Thyroid gland (tissue), 4 donors: Measurements from ENCODE around the gene USP49. TPM values are rescaled to one million over a fixed set of nuclear protein-coding genes. Genes with fewer than 3 reads are reported as not detected.
"Not testable (repeated sequence)": the region's sequence is repeated elsewhere in the genome, so short reads cannot be mapped to it uniquely, and the experiment has no call there.

Source experiments
- DNase-seq, 2 donors: peaks; one replicate each; pipeline ENCODE4 v3.0.0-alpha.2; 2019
- H3K27ac ChIP-seq, 3 donors: fragments of 200-600 bp; sonication (generic); 1 replicate in 2 of 3; 2 replicates in 1 of 3; pipeline ENCODE4 v1.5.1; 2016 to 2019; ENCODE audit warnings: mild to moderate bottlenecking in 1 of 3, moderate library complexity in 1 of 3
- H3K27me3 ChIP-seq: fragments of 200-600 bp; sonication (generic); one replicate; pipeline ENCODE4 v1.5.1; 2019
- H3K36me3 ChIP-seq, 2 donors: fragments of 200-600 bp; sonication (generic); one replicate each; pipeline ENCODE4 v1.5.1; 2016 to 2019
- H3K4me1 ChIP-seq, 2 donors: fragments of 200-600 bp; sonication (generic); one replicate each; pipeline ENCODE4 v1.5.1; 2017 to 2019
- H3K4me3 ChIP-seq, 3 donors: fragments of 200-600 bp; sonication (generic); replicated peaks in 1 of 3; 1 replicate in 2 of 3; 2 replicates in 1 of 3; pipeline ENCODE4 v1.5.1; 2016; ENCODE audit warnings: mild to moderate bottlenecking in 1 of 3
- H3K9me3 ChIP-seq: fragments of 200-600 bp; sonication (generic); one replicate; pipeline ENCODE4 v1.5.1; 2017
- POLR2A ChIP-seq, 2 donors: fragments of 450-650 bp; IDR thresholded peaks; one replicate each; pipeline ENCODE4 v1.6.1; 2017; ENCODE audit warnings: antibody characterized with exemption in 2 of 2, mild to moderate bottlenecking in 2 of 2, moderate library complexity in 1 of 2
- WGBS, 2 donors: methylation state at CpG; one replicate each; pipeline ENCODE4 v1.1.5; 2017; 5-methylcytosine and 5-hydroxymethylcytosine counted together
- intact Hi-C: fragments of 100-400 bp; cut with DNase I; formaldehyde crosslinking; loops from one replicate; pipeline ENCODE4 v1.15.1; 2023
- total RNA-seq, 4 donors: library from RNA; depleted of rRNA; stranded (reverse); fragments of >200 nt; gene quantifications; one replicate each; pipeline ENCODE4 v1.2.3, GENCODE V29; 2016
- TF ChIP-seq, protein P1 (sequence below), 6 experiments: fragments of 200-600 bp in 3 of 6; fragments of 450-650 bp in 3 of 6; sonication (generic) in 3 of 6; IDR thresholded peaks; one replicate each; pipeline ENCODE4 v1.5.1; 2016 to 2019; ENCODE audit warnings: antibody characterized with exemption in 6 of 6, mild to moderate bottlenecking in 2 of 6, inconsistent platforms in 1 of 6, moderate library complexity in 1 of 6

Gene USP49
- 10 to 100 TPM in 3 of 4 donors, 1 to 10 TPM in 1; 9.8 to 17.5 (median 13.8) TPM for total RNA-seq

DNA sequence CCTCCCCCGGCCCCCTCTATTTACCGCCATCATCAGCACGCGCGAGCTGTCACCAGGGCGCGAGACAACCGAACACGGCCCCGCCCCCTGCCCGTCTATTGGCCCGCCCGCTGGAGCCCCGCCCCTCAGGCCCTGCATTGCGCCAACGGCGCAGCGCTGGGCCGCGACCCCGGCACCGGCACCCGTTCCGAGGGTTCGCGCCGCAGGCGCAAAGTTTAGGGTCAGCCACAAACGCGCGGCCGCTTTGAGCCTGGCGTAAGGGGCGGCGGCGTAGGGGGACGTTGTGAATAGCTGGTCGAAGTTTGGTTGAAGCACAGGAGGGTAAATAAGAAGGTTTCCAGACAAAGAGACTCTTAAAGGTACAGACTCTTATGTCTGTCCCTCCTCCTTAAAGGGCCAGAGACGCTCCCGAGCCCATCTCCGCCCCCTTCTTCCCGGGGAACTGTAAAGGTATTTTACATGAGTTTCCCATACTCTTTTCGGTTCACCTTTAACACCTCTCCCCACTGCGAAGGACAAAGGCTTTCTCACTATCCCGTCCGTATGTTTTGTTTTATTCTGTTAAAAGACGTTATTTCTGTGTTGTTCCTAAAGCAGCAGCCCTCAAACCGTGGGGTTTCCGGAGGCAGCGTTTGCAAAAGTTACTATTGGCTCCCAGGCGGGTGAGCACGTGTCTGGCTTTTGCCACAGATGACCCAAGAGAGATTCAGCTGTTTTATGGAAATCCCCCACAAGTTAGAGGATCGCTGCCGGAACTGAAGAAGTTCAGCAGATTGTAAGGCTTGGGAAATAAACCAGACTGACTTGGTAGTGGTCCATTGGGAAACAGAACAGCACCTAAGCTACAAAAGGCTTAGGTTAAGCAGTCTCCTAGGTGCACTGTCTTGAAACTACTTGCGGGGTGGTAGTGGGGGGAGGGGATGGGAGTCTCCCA is at the start of gene USP49:
Gene USP49, minus strand, starts transcription at position 76 of the 934 bp plus-strand sequence. CDS start 88,392 bp downstream, outside the sequence.
- intact Hi-C loops = no loop called here
- Histone ChIP-seq H3K9me3 (no peaks in the 10 kb centered on the region), H3K4me3 (peak within 1 kb of the TSS; percentile 46 to 89 (median 49)), H3K4me1 (peaks cover 17 to 21% of the 10 kb centered on the region in 2 donors), H3K36me3 (no peaks in the 10 kb centered on the region), H3K27me3 (no peaks in the 10 kb centered on the region), H3K27ac (peak within 1 kb of the TSS; percentile 65 to 72 (median 67))
- TF ChIP-seq POLR2A (IDR thresholded peaks at IDR 0.05) = peak in 1 of 2 donors; percentile 46
- TF ChIP-seq, protein P1, sequence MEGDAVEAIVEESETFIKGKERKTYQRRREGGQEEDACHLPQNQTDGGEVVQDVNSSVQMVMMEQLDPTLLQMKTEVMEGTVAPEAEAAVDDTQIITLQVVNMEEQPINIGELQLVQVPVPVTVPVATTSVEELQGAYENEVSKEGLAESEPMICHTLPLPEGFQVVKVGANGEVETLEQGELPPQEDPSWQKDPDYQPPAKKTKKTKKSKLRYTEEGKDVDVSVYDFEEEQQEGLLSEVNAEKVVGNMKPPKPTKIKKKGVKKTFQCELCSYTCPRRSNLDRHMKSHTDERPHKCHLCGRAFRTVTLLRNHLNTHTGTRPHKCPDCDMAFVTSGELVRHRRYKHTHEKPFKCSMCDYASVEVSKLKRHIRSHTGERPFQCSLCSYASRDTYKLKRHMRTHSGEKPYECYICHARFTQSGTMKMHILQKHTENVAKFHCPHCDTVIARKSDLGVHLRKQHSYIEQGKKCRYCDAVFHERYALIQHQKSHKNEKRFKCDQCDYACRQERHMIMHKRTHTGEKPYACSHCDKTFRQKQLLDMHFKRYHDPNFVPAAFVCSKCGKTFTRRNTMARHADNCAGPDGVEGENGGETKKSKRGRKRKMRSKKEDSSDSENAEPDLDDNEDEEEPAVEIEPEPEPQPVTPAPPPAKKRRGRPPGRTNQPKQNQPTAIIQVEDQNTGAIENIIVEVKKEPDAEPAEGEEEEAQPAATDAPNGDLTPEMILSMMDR (IDR thresholded peaks at IDR 0.05) = no peak
- 1% methylated on average over 21 to 31 of the region's 55 CpGs for WGBS, 2 donors
- peak; percentile 91 to 93 for DNase-seq

DNA sequence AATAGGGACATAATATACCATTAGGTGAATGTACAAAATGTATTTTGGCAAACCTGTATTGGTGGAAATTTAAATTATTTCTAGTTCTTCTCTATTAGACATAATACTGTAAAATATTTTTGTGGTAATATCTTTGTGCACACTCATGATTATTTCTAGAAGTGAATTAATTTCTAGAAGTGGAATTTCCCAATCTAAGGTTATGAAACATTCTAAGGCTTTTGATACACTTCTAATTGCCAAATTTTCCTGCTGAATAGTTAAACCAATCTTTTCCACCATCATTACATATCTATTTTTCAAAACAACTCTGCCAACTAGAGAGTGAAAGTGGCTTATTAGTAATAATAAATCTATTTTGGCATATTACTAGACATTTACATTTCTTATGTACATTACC is 48.3 kb upstream of the USP49 start:
- no peak for TF ChIP-seq POLR2A (IDR thresholded peaks at IDR 0.05)
- TF ChIP-seq, protein P1 (IDR thresholded peaks at IDR 0.05) = no peak
- Histone ChIP-seq H3K27ac (no peak overlapping the region), H3K9me3 (no peaks in the 10 kb centered on the region), H3K27me3 (no peaks in the 10 kb centered on the region), H3K4me3 (no peak overlapping the region), H3K4me1 (peaks cover 20 to 28% of the 10 kb centered on the region in 2 donors), H3K36me3 (no peaks in the 10 kb centered on the region)
- no peak for DNase-seq
- intact Hi-C loops = no loop called here

DNA sequence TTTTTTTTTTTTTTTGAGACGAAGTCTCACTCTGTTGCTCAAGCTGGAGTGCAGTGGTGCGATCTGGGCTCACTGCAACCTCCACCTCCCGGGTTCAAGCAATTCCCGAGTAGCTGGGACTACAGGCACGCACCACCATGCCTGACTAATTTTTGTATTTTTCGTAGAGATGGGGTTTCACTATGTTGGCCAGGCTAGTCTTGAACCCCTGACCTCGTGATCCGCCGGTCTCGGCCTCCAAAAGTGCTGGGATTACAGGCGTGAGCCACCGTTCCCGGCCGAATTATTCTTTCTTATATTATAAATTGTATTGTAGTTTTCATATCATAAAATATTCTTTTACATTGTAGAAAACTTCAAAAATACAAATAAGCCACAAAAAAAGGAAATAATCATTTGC is 47.7 kb upstream of the USP49 start:
- DNase-seq, H3K27me3 ChIP-seq, H3K4me3 ChIP-seq, H3K36me3 ChIP-seq, H3K9me3 ChIP-seq, H3K27ac ChIP-seq, intact Hi-C loops: not testable (repeated sequence)
- 93 to 94% methylated on average over 14 of the region's 14 CpGs for WGBS, 2 donors
- peaks cover 20 to 34% of the 10 kb centered on the region in 2 donors for H3K4me1 ChIP-seq

DNA sequence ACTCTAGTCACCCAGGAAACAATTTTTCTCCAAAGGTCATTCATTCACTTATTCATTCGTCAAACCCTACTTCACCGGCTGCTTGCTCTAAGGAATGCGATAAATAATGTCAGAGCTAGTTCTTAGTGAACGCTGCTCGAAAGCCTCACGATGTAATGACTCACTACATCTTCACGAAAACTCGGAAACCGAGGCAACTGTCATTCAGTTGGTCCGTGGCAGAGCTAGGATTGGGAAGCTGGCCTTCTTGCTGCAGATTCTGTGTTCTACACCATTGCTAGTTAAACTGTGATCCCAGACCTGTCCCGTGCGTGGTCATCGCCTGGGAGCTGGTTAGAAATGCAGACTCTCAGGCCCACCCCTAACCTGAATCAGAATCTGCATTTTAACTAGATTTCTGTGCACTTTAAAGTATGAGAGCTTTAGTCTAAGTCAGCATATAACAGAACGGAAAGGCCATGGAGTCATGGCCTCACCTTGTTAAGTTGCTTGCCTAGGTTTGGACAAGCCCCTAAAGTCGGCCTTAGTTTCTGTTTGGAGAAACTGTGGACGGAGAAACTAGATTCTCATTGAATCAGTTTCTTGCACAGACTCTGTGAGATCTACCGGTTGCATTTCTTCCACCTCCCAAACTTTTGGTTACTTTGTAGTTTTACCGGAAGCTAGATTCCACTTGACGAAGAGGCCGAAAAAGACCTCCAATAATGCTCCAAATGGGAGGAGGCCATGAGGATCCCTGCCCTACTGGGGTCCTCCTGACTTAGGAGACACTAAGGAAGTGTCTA is 47.1 kb upstream of the USP49 start:
- Histone ChIP-seq H3K27me3 (no peaks in the 10 kb centered on the region), H3K9me3 (no peaks in the 10 kb centered on the region), H3K4me3 (peak overlapping the region in 2 of 3 donors; percentile 3 to 44), H3K4me1 (peaks cover 20 to 38% of the 10 kb centered on the region in 2 donors), H3K27ac (peak overlapping the region in 2 of 3 donors; percentile 42 to 61), H3K36me3 (no peaks in the 10 kb centered on the region)
- DNase-seq = no peak
- intact Hi-C loops = no loop called here
- TF ChIP-seq, protein P1 (IDR thresholded peaks at IDR 0.05) = no peak
- TF ChIP-seq POLR2A (IDR thresholded peaks at IDR 0.05) = no peak
- 38 to 44% methylated on average over 20 of the region's 20 CpGs for WGBS, 2 donors

DNA sequence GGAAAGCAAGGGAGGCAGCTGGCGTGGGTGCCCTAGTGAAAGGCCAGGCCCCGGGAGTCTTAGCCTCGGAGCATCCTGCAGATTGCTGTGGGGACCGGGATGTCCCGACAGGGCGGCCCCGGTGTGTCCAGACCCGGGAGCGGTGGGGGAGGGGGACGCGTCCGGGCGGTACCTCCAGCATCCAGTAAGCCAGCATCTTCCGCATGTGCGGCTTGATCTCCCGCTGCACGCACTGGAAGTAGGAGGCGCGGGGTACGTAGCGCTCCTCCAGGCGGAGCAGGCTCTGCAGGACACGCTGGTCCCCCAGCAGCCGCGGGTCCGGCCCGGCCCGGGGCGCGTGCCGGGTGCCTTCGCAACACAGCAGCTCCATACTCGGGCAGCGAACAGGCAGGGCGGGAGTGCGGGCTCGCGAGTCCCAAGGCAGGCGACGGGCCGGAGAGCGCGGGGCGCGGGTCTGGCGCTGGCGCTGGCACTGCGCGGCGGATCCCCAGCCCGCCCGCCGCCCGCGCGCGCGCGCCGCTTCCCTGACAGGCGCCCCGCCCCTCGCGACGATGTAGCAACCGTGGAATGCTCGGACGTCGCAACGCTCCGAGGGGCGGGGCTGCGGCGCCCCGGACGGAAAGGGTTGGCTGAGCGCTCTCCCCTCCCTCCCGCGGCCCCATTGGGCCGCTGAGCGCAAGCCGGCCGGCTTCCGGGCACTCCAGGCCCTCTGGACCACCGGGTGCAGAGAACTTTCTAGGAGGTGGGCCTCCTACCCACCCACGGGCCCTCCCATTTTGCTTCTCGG is 46.3 kb upstream of the USP49 start, which contains the start of gene CCND3:
Gene CCND3, minus strand, starts transcription at position 529 of the 787 bp plus-strand sequence. Its CDS starts 159 bp downstream, at position 370.
- H3K27me3 ChIP-seq = no peaks in the 10 kb centered on the region
- peaks cover 20 to 38% of the 10 kb centered on the region in 2 donors for H3K4me1 ChIP-seq
- H3K4me3 ChIP-seq = peak within 1 kb of the TSS in 2 of 3 donors; percentile 44 to 72
- TF ChIP-seq, protein P1 (IDR thresholded peaks at IDR 0.05) = no peak
- peak in 1 of 2 donors; percentile 85 for TF ChIP-seq POLR2A (IDR thresholded peaks at IDR 0.05)
- H3K27ac ChIP-seq = peak within 1 kb of the TSS; percentile 23 to 74 (median 69)
- peaks cover 0 to 4% of the 10 kb centered on the region in 2 donors for H3K36me3 ChIP-seq
- H3K9me3 ChIP-seq = no peaks in the 10 kb centered on the region
- 0% methylated on average over 7 to 8 of the region's 87 CpGs for WGBS, 2 donors
- intact Hi-C loops = no loop called here
- DNase-seq = peak; percentile 94 to 95
